ENCODE results near the gene PTPRG. TPM values are rescaled to one million over a fixed set of nuclear protein-coding genes. Genes with fewer than 3 reads are reported as not detected.

Gene PTPRG
- total RNA-seq, 1 experiment from 2014 or later: 11.7 TPM

DNA sequence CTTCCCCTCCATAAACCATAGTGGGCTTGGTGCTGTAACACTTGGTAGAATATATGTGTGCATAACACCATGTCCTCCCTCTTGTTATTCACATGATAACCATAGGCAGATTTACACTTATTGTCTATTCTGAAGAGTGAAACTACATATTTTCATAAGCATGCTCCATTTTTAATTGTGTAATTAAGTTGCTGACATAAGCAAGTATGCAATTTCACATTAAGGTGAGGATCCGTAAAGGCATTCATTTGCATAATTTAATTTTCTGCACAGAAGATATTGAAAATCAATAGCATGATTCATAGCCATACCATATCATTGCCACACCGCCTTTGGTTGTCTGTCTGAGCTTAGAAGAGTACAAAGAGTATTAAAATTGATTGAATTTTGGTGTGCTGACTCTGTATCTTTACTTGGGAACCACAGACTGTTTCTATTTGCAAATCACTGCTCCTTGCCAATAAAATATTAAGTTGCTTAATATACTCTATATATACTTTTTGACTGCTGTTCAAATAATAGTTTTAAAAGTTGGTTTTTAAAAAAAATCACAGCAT, 182.4 kb downstream of the PTPRG start:
- no peak for TF ChIP-seq EZH2 (IDR thresholded peaks at IDR 0.05; ENCODE audit: borderline replicate concordance, low read depth, low read length, poor library complexity, severe bottlenecking)
- TF ChIP-seq, protein P1, sequence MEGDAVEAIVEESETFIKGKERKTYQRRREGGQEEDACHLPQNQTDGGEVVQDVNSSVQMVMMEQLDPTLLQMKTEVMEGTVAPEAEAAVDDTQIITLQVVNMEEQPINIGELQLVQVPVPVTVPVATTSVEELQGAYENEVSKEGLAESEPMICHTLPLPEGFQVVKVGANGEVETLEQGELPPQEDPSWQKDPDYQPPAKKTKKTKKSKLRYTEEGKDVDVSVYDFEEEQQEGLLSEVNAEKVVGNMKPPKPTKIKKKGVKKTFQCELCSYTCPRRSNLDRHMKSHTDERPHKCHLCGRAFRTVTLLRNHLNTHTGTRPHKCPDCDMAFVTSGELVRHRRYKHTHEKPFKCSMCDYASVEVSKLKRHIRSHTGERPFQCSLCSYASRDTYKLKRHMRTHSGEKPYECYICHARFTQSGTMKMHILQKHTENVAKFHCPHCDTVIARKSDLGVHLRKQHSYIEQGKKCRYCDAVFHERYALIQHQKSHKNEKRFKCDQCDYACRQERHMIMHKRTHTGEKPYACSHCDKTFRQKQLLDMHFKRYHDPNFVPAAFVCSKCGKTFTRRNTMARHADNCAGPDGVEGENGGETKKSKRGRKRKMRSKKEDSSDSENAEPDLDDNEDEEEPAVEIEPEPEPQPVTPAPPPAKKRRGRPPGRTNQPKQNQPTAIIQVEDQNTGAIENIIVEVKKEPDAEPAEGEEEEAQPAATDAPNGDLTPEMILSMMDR (conservative IDR thresholded peaks at IDR 0.05; ENCODE audit: low read depth, low read length): no peak
- POLR2A ChIA-PET (ENCODE audit: low non-redundant PET): no interaction called here

DNA sequence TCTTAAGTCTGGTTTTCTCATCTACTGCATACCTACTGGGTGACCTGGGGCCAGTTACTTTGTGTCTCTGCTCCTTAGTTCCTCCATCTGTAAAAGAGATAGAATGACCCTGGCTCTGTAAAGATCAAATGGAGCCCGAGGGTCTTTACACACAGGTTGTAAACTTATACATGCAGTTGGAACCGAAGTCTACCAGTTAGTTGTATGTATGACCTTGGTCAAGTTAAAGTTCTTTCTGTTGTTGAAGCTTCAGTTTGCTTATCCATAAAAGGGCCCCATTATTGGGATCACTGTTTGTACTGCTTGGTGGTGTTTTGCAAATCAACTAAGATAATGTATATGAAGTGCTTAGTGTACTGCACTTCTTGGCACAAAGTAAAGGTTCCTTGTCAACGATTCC, 186.9 kb downstream of the PTPRG start:
- no peak for DNase-seq (ENCODE audit: low spot score)
- Histone ChIP-seq H3K4me1 (ENCODE audit: insufficient read depth, low read length, poor library complexity, severe bottlenecking) (no peaks in the 10 kb centered on the region), H3K27ac (ENCODE audit: low read depth, low read length, poor library complexity, severe bottlenecking) (no peak overlapping the region), H3K4me3 (ENCODE audit: low read depth, low read length, poor library complexity, severe bottlenecking) (no peak overlapping the region), H3K36me3 (ENCODE audit: insufficient read depth, low read length, poor library complexity, severe bottlenecking) (no peaks in the 10 kb centered on the region), H3K9me3 (ENCODE audit: low read depth, low read length, poor library complexity, severe bottlenecking) (no peaks in the 10 kb centered on the region), H3K27me3 (replicated peaks; ENCODE audit: insufficient read depth, low read depth, low read length, poor library complexity) (no peaks in the 10 kb centered on the region)
- ChIA-PET CTCF (no interaction called here), POLR2A (ENCODE audit: low non-redundant PET) (no interaction called here)
- no peak for TF ChIP-seq EZH2 (IDR thresholded peaks at IDR 0.05; ENCODE audit: borderline replicate concordance, low read depth, low read length, poor library complexity, severe bottlenecking)
- TF ChIP-seq, protein P1 (conservative IDR thresholded peaks at IDR 0.05; ENCODE audit: low read depth, low read length): no peak
- BruUV-seq (replicated peaks): no TSS peak
- intact Hi-C loops (cut with micrococcal nuclease; ENCODE audit: unreplicated experiment): no loop called here

More for the DNA sequence above, 182.4 kb downstream of the PTPRG start:
- Histone ChIP-seq H3K9me3 (ENCODE audit: low read depth, low read length, poor library complexity, severe bottlenecking) (no peaks in the 10 kb centered on the region), H3K4me1 (ENCODE audit: insufficient read depth, low read length, poor library complexity, severe bottlenecking) (no peaks in the 10 kb centered on the region), H3K27me3 (replicated peaks; ENCODE audit: insufficient read depth, low read depth, low read length, poor library complexity) (no peaks in the 10 kb centered on the region), H3K36me3 (ENCODE audit: insufficient read depth, low read length, poor library complexity, severe bottlenecking) (no peaks in the 10 kb centered on the region), H3K27ac (ENCODE audit: low read depth, low read length, poor library complexity, severe bottlenecking) (no peak overlapping the region), H3K4me3 (ENCODE audit: low read depth, low read length, poor library complexity, severe bottlenecking) (no peak overlapping the region)
- no peak for DNase-seq (ENCODE audit: low spot score)
- intact Hi-C loops (cut with micrococcal nuclease; ENCODE audit: unreplicated experiment): no loop called here
- BruUV-seq (replicated peaks): no TSS peak
- CTCF ChIA-PET: no interaction called here

DNA sequence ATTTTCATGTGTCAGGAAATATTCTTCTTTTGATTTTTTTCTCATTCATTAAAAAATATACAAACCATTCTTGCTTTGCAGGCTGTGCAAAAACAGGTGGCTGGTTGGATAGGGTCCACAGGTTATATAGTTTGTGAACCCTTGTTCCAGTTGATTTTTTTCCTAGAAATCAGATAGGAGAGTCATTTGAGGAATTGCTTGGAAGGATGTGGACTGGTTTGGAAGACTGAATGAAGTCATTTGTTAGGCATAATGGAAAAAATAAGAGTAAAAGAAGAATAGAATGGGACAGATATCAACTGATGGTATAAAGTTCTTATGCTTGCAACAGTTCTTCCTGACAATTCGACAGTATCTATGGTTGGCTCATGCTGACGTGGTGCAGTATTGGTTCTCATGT, 189.4 kb downstream of the PTPRG start:
- Histone ChIP-seq H3K27me3 (replicated peaks; ENCODE audit: insufficient read depth, low read depth, low read length, poor library complexity) (no peaks in the 10 kb centered on the region), H3K9me3 (ENCODE audit: low read depth, low read length, poor library complexity, severe bottlenecking) (no peaks in the 10 kb centered on the region), H3K36me3 (ENCODE audit: insufficient read depth, low read length, poor library complexity, severe bottlenecking) (no peaks in the 10 kb centered on the region), H3K4me1 (ENCODE audit: insufficient read depth, low read length, poor library complexity, severe bottlenecking) (no peaks in the 10 kb centered on the region), H3K4me3 (ENCODE audit: low read depth, low read length, poor library complexity, severe bottlenecking) (no peak overlapping the region), H3K27ac (ENCODE audit: low read depth, low read length, poor library complexity, severe bottlenecking) (no peak overlapping the region)
- no peak for TF ChIP-seq EZH2 (IDR thresholded peaks at IDR 0.05; ENCODE audit: borderline replicate concordance, low read depth, low read length, poor library complexity, severe bottlenecking)
- TF ChIP-seq, protein P1 (conservative IDR thresholded peaks at IDR 0.05; ENCODE audit: low read depth, low read length): no peak
- BruUV-seq (replicated peaks): no TSS peak
- ChIA-PET POLR2A (ENCODE audit: low non-redundant PET) (no interaction called here), CTCF (no interaction called here)
- DNase-seq (ENCODE audit: low spot score): no peak
- intact Hi-C loops (cut with micrococcal nuclease; ENCODE audit: unreplicated experiment): no loop called here
